Stimulated activated CD8-positive, alpha-beta memory T cell treated with anti-CD3 and anti-CD28 coated beads, Interleukin-7, amount 100 ng/mL, for 1 hour (primary cell): ENCODE data around the gene KRT74.

Source experiments
- DNase-seq, 2 donors: peaks; one replicate each; pipeline ENCODE4 v3.0.0-alpha.2; 2020; ENCODE audit warnings: low read depth in 2 of 2

Gene KRT74

DNA sequence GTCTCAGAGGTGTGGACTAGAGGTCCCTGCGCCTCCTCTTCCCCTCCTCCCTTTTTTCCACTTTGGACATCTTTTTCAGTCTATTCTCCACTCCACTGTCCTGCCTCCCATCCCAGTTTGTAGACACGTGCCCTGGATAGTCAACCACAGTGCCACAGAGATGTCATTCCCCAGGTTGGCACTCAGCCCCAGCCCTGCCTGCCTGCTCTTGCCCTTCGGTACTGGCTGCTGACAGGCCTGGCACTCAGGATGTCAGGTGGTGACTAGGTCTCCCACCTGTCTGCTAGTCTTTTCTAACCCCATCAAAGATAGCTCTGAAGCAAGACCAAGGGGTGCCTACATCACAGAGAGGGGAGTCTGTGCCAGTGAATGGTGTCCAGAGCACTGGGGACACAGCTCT is 36.5 kb downstream of the KRT74 start:
- no peak for DNase-seq

DNA sequence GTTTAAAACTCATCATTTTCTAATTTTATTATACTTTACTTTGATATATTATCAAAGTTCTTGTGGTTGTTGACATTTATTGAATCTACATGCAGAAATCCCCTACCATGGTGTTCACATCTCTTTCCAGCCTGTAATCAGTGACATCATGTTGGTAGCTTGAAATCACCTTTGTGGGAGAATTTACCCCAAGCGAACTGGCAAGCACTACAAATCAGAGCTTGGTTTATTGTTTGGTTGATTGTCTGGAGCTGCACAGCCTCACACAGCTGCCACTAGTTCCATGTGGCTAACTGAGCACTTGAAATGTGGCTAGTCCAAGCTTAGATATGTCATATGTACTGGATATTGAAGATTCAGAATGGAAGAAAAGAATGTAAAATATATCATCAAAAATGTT is 38.1 kb downstream of the KRT74 start:
- no peak for DNase-seq

DNA sequence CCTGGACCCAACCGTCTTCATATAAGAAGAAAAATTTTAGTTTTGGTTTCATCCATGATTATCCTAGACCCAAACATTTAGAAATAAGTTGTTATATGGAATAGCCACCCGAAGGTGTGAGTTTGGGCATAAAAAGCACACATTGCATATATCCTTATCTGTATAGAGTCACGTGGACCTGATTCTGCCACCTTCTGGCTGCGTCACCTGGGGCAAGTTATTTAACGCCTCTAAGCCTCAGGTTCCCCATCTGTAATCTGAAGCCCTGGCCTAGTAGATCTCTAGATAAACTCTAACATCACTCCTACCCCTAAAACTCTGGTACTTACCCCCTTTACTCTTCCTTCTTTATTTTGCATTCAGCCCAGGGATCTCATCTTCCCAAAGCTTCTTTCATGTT is 39.2 kb downstream of the KRT74 start:
- DNase-seq, result no peak

DNA sequence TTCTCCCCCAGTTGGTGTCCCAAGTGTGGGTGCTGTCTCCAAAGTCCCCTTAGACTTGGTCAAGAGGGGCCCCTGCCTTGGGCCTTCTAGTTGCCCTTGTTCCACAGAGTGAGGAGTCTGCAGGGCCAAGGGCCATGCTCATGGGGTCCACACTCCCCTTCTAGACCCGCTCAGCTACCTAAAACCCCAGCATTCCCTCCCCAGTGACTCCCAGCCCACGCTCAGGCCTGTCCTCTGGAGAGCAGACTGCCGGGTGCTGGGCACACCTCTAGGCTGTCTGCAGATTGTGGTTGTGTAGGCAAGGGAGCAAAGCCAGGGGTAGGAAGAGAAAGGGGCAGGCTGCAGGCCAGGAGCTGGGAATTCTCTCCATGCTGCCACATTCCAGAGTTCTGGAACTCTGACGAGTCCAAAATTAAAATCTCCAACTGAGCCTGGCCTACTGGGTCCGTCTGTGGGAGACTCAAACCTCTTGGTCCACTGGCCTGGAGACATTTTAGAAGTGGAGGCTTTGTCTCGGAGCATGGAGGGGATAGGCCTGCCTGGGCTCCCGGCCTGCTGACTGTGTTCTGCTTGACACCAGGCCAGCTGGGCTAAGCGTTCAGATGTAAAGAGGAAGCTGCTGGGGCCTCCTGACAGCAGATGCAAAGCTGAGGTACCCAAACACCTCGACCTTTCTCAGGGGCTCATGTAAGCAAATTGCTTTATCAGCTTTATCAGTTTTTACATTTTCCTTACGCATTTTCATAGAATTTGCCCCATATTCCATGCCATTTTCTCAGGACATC is 39.8 kb downstream of the KRT74 start:
- DNase-seq, result no peak

DNA sequence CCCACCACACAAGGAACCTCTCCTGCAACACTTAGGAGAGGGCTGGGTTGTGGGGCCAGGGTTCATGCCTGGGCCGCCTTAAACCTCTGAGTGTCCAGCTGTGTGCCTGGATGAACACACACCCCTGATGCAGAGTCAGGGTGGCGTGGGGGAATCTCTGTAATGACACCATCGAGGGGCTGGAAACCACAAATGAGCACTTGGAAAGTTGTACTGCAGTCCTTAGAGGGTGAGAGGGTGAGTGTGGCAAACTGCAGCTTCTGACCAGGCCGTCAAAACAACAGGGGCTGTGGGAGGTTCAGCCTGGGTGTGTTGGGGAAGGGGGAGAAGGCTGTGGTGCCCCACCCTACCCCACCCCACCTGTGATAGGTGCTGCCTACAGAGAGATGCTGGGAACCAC is 41.0 kb downstream of the KRT74 start:
- DNase-seq, result no peak

DNA sequence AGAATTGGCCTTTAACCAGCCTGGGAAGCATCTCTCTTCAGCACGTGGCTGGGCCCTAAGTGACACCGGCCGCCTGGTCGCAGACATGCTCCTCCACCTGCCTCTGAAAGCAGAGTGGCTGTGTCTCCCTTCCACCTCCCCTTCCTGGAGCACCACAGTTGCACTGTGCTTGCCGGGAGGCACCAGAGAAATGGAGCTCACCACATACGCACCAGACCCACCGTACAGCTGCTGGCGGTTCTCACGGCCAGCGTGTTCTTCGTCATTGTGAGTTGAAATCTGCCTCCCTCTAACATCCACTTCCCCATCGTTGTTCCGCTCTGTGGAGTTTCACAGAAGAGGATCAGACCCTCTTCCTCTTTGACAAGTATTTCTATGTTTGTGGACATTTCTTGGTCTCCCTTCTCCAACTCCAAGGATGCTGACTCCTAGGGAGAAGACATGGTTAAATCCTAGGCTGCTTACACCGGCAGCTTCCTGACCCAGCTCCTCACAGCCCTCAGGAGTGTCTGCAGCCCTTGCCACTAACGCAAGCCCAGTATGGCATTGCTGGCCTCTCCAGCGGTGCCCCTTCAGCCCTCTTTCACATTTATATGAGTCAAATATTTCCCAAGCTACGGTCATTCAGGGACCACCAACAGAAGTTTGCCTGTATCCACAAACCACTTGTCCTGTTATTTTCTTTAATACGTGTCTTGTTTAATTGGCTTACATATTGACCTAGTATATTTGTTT is 41.9 kb downstream of the KRT74 start:
- DNase-seq, result no peak

DNA sequence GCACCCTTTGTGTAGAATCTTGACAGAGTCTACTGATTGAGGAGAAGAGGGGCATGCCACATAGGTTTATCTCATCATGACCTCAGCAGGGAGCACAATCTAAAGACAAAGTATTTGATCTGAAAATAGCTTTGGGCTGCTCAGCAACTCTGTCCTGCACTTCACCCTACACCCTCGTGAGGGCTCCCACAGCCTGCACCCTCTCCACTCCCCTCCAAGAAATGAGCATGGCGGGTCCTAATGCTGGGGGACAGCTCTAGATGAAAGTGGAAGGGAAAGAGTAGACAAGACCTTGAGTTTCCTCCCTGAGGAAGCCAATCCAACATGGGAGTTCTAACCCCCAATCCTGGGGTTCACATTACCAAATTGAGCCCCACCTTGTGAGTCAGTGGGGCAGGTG is 42.7 kb downstream of the KRT74 start:
- no peak for DNase-seq

DNA sequence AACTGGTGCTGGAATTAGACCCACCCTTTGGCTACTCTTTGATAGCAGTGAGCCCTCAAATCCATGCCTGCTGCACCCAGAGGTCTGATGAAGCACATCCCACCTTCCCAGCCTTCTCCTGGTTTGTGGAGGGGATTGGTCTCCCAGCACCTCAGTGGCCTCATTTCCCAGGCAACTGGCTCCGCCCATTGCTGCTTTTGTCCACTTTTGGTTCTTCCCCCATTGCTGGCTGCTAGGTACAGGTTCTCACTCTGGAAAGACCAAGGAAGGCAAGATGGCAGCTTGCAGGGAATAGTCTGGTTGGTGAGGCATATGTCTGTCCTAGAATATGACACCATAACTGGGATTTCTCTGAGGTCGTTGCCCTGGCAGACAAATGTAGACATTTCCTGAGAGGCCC is 43.3 kb downstream of the KRT74 start:
- DNase-seq, result no peak

DNA sequence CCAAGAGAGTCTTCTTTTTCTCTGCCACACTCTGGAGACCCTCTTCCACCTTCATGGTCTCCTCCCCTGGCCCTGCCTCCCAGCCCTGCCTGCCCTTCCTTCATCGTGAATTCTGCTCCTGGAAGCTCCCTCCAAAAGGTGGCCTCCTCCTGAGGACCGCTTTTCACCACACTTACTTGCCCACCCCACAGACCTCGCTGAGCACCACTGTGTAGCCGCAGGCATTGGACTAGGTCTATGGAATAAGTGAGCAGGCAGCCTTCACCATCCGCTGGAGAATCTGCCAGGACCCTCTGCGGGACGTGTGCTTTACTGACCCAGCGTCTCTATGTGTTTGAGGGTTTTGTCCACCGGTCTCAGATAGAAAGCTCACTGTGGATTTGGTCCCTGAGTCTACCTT is 43.8 kb downstream of the KRT74 start:
- DNase-seq, result no peak

DNA sequence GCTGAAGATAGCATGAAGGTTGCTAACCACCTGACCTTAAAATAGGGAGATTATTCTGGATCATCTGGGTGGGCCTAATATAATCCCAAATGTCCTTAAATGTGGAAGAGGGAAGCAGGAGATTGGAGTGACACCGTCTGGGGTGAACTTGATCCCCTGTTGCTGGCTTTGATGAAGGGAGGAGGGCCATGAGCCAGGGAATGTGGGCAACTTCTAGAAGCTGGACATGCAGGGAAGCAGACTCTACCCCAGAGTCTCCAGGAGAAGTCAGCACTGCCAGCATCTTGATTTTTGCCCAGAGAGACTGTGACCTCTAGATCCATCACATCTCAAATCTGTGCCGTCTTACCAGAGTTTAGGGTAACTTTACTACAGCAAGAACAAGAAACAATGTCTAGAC is 44.2 kb downstream of the KRT74 start:
- no peak for DNase-seq

DNA sequence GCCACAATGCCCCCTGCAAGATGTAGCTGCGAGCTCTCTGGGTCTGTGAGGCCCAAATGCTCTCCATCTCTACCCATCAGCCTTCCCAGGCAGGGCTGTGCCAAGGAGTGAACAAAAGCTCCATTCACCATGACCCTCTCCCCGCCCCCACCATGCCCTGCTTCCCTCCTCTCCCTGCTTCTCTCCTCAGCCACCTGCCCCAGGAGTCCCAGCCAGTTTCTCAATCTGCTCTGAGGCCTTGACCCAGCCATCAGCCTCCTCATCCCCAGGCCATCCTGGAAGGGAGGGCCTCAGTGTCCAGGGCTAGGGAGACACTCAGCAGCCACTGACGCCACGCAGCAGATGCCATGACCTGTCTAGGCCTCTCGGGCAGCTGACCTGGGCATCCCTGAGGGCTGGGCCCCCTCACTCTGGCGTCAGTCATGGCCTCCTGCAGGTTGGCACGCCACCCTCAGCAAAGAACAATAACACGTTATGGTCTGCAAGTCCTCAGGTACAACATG is 45.0 kb downstream of the KRT74 start:
- no peak for DNase-seq

DNA sequence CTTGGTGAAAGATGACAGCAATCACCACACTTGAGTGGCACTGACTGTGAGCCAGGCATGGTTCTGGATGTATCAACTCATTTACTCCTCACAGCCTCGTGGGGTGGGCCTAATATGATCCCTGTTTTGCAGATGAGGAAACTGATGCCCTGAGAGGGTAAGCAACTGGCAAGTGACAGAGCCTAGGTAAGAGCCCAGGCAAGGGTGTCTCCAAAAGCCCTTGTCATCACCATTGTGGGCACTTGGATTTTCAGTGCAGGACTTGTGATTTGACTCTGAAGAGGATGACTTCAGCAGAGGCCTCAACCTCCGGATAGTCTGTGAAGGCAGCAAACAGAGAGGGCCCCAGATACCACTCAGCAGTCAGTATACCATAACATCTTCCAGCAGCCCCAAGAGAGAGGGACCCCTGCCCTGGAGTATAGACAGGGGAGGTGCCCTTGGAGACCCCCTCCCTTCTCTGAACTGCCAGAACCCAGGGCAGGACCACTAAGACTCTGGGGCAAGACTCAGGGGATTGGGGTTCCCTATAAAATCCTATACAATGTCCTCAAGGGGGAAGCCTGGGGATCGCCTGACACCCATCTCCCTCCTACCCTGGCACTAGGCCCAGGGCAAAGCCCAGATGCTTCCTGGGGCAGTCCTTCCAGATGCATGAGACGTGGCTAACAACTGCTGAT is 46.4 kb downstream of the KRT74 start:
- DNase-seq, result no peak

DNA sequence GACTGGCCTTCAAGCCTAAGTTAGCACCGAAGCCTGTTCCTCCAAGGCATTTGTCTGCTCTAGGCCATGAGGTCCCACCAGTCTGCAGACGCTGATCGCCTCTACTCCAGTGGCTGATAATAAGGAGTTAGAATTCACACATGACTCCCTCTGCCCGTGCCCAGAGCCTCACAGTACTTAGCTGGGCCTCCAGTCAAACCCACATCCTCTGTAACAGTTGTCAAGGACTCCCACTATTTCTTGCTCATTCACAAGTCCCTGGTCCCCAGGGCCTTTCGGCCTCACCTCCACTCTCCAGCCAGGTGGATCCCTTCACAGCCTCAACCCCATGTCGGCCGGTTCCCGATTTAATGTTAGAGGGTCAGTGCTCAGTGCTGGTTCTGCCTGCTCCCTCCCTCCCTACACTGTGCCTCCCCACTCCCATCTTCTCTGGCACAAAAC is 47.1 kb downstream of the KRT74 start:
- no peak for DNase-seq

DNA sequence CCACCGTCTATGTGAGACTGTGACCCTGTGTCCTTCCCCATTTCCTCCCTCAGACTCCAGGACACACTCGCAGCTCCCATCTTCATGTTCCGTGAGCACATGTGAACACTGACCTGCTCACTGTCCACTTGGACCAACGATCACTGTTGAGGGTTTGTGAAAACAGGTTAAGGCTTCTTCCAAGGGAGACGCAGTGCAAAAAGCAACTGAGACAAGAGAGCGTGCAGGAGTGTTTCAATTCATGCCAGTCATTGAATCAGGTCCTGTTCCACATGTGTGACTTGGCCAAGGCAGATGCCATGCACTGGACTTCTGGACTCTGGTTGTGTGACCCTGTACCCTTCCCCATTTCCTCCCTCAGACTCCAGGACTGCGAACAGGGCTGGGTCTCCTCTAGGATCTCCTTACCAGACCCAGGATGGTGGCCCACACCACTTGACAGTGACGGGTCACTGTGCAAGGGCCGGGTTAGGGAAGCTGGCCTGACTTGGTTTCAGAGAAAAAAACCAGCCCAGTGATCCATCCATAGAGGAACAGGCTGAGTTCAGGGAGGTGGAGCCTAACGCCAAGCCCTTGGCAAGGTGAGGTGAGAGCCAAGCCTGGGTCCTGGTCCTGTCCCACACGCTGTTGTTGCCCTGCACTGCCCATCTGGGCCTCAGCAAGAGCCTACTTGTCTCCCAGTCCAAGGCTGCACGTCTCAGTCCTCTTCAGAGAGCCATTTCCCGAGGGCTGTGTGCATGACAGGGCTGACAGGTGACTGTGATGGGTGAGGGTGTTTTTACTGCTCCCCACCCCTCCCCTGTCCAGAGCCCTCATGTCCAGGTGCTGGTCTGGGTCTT is 47.8 kb downstream of the KRT74 start:
- no peak for DNase-seq

DNA sequence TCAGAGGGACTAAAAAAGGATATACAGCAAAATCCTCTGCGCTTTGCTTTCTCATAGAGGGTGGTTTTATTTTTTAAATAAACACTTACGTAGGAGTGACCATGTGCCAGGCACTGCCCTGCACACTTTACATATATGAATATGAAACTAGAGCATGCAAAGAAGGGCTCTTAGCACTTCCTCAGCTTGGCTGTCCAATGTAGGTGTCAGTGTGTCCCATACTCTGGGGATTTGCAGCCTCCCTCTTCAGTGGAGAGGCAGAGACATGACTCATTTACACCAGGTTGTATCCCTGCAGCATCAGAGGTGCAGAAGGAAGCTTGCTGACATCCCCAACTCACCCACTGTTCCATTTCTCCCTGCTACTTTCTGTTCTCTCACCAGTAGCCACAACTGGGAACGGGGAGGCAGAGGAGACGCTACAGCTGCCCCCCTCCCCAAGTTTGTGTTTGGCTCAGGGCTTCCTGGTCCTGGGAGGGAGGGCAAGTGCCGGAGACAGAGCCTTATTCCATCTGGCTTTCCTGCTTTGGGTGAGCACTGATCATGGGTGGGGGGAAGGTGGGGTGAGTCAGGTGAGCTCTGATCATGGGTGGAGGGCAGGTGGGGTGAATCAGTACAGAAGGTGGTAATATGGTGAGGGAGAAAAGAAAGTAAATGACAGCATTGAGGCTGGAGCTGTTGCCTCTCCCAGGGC is 48.6 kb downstream of the KRT74 start:
- DNase-seq, result no peak

DNA sequence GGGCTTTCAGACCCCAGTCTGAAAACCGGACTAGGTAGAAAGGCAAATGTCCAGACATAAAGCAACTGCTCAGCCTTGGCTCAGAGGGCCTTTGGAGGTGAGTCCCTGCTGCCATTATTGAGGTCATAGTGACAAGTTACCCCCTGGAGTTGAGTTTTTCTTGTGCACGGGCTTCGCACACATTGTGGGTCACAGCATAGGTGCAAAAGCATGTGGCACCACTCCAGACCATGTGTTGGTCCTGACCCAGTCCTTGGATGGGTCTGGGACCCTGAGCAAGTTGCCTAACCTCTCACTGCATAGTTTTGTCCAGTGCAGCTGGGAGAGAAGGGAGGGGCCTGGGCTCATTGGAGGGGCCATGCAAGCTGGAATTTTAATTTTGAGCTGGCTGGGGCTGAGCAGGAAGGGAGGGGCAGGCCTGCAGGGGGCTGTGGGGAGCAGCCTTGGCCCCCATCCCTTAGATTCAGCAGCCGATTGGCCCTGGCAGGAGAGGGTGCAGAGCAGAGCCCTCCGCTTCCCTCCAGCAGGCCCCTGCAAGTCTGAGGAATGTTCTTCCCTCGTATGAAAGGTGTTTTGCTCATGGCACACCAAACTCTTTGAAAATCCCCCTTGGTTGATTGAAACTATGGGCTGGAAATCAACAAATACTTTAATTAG is 49.3 kb downstream of the KRT74 start:
- no peak for DNase-seq

DNA sequence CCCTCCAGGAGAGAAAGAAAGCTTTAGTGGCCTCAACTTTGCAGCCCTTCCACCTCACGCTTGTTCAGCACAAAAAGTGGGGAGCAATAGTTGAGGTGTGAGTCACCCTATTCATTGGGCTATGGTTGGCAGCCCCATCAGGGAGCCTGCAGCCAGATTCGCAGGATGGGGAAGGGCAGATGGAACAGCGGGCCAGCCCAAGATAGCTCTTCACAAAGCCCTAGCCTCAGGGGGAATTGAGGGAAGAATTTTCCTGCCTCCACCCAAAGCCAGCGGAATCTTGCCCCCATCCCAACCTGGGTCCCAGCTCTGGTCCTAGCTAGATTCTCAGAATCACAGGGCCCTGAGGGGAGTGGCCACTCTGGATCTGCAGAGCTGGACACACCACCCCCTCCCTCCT is 49.8 kb downstream of the KRT74 start:
- DNase-seq, result no peak

DNA sequence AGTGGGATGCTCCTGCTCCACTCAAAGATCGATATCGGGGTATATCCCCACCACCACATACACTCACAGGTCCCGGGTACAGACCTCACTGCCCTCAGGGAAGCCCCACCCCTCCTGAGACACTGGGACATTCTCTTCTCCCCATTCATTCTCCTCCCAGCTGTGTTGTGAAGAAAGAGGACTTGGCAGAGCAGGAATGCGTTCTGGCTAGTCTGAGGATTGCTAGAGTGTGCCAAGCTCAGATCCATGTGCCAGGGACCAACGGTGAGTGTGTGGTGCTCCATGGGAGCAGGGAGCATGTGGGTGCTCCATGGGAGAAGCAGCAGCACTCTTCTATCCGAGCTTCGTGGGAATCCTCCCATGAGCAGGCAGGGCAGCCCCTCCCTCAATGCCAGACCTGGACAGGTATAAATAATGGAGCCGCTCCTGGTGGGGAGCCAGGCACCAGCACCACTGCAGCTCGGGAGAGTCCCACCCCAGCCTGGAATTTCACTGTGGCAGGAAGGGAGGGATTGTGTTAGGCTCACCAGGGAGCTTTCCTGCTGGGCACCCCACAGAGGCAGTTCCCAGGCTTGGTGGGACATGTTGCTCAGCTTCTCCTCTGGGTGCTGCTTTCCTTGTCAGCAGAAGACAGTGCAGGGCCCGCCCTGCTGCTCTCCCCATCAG is 51.2 kb downstream of the KRT74 start:
- no peak for DNase-seq

DNA sequence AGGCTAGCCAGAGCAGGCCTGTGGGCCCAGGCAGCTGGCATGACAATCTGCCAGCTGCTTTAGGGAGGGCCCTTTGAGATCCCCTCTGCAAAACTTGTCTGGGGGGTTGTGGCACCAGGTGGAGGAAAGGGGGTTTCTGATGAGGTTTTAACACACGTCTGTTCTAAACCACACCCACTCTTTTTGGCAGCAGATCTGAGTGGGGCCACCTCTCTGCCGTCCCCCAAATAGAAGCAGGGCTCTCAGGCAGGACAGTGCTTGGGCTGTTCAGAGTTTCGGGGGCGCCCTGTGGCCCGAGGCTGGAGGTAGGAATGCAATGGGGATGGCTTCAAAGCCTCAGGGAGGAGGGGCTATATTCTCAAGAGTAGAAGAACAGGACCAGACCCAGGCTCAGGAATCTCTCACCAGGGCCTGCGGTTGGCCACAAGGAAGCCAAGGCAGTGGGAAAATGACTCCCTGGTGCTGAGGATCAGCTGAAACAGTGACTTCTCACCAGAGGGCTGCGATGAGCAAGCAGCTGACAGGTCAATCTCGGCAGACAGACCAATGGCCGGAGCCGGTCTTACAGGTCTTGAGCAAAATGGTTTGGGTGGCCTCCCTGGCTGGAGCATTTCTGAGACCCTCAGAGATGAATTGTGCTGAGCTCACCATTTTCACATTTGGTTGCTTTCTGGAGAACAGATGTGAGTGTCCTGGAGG is 51.9 kb downstream of the KRT74 start:
- no peak for DNase-seq
